Nephron progenitor cell (in vitro differentiated cells): ENCODE data around the gene KCNMB2.

Experiments used
- DNase-seq: peaks from one replicate; pipeline ENCODE4 v3.0.0; 2021
- H3K27ac Mint-ChIP-seq: 2 replicates; pipeline ENCODE4 v1.8.0; 2021; ENCODE audit warnings: mild to moderate bottlenecking, moderate library complexity, mixed read lengths
- H3K27me3 Mint-ChIP-seq: 2 replicates; pipeline ENCODE4 v1.8.0; 2021; ENCODE audit warnings: mild to moderate bottlenecking, low read depth, mixed read lengths; ENCODE audit not compliant: poor library complexity
- H3K36me3 Mint-ChIP-seq: 2 replicates; pipeline ENCODE4 v1.8.0; 2021; ENCODE audit warnings: low read depth, mixed read lengths
- H3K4me1 Mint-ChIP-seq: 2 replicates; pipeline ENCODE4 v1.8.0; 2021; ENCODE audit warnings: mixed read lengths
- H3K4me3 Mint-ChIP-seq: 2 replicates; pipeline ENCODE4 v1.8.0; 2021; ENCODE audit warnings: mild to moderate bottlenecking, moderate library complexity, mixed read lengths
- H3K9me3 Mint-ChIP-seq: 2 replicates; pipeline ENCODE4 v1.8.0; 2021; ENCODE audit warnings: mild to moderate bottlenecking, moderate library complexity, mixed read lengths
- TF ChIP-seq, protein P1 (sequence below): fragments of 200-600 bp; sonication (generic); IDR thresholded peaks from 2 replicates; pipeline ENCODE4 v1.5.0; 2021; ENCODE audit warnings: antibody characterized with exemption

Gene KCNMB2

DNA sequence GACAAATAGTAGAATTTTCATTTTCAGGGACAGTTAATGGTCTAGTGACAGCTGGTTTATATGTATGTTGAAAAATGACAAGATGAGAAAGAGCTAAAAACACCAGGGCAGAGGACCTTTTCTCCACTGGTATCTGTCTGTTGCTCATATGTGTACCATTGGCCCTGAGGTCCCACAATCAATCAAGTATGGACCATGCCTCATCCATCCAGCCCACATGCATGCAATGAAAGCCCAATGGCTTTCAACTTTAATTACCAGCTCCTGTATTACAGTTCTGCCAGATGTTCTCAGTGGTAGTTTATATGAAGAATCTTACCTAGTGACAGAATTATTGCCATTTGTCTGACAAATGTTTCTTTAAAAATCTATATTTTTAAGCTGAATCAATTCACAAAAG is 301.3 kb downstream of the KCNMB2 start:
- TF ChIP-seq, protein P1, sequence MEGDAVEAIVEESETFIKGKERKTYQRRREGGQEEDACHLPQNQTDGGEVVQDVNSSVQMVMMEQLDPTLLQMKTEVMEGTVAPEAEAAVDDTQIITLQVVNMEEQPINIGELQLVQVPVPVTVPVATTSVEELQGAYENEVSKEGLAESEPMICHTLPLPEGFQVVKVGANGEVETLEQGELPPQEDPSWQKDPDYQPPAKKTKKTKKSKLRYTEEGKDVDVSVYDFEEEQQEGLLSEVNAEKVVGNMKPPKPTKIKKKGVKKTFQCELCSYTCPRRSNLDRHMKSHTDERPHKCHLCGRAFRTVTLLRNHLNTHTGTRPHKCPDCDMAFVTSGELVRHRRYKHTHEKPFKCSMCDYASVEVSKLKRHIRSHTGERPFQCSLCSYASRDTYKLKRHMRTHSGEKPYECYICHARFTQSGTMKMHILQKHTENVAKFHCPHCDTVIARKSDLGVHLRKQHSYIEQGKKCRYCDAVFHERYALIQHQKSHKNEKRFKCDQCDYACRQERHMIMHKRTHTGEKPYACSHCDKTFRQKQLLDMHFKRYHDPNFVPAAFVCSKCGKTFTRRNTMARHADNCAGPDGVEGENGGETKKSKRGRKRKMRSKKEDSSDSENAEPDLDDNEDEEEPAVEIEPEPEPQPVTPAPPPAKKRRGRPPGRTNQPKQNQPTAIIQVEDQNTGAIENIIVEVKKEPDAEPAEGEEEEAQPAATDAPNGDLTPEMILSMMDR, result no peak
- peaks cover 23% of the 10 kb centered on the region for H3K9me3 Mint-ChIP-seq
- DNase-seq, result no peak
- H3K4me3 Mint-ChIP-seq, result no peak overlapping the region
- H3K27me3 Mint-ChIP-seq, result peaks cover 10% of the 10 kb centered on the region
- peaks cover 12% of the 10 kb centered on the region for H3K36me3 Mint-ChIP-seq
- no peak overlapping the region for H3K27ac Mint-ChIP-seq
- peaks cover 5% of the 10 kb centered on the region for H3K4me1 Mint-ChIP-seq

- Mint-ChIP-seq H3K27me3 (peaks cover 5% of the 10 kb centered on the region), H3K4me1 (no peaks in the 10 kb centered on the region), H3K9me3 (peaks cover 23% of the 10 kb centered on the region), H3K27ac (no peak overlapping the region), H3K4me3 (no peak overlapping the region), H3K36me3 (peaks cover 12% of the 10 kb centered on the region)
- TF ChIP-seq, protein P1, result no peak
- no peak for DNase-seq
Measured at GRCh38 chr3:178840586-178840985, 304.4 kb downstream of the KCNMB2 start.

DNA sequence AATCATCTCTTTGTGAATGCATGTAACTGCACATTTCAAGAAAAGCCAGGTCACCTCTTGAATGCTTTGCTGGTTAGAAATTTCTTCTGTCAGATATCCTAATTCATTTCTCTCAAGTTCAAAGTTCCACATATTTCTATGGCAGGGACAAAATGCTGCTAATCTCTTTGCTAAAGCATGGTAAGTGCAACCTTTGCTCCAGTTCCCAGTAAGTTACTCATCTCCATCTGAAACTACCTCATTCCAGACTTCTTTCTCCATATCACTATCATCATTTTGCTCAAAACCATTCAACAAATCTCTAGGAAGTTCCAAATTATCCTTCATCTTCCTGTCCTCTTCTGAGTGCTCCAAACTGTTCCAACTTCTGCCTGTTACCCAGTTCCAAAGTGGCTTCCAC is 304.8 kb downstream of the KCNMB2 start:
- H3K27ac Mint-ChIP-seq, result no peak overlapping the region
- H3K9me3 Mint-ChIP-seq, result peaks cover 23% of the 10 kb centered on the region
- no peaks in the 10 kb centered on the region for H3K4me1 Mint-ChIP-seq
- DNase-seq, result no peak
- peaks cover 5% of the 10 kb centered on the region for H3K27me3 Mint-ChIP-seq
- H3K4me3 Mint-ChIP-seq, result no peak overlapping the region
- H3K36me3 Mint-ChIP-seq, result peaks cover 12% of the 10 kb centered on the region
- TF ChIP-seq, protein P1, result no peak

DNA sequence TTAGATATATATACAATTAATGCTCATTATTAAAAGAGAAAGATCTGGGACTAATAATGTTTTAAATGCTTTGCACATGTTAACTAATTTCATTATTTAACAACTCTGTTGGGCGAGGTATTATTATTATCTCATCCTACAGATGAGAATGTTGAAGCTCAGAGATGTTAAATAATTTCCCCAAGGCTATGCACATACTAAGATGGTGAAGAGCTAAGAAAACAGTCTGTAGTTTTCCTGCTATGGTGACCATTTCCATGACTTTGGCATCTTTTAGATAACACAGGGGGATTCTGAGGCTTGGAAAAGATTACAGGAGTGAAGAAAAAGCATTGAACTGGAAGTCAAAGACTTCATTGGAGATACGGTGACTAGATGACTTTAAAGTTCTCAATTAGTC is 308.7 kb downstream of the KCNMB2 start:
- peaks cover 14% of the 10 kb centered on the region for H3K9me3 Mint-ChIP-seq
- H3K27me3 Mint-ChIP-seq, result no peaks in the 10 kb centered on the region
- H3K4me3 Mint-ChIP-seq, result no peak overlapping the region
- TF ChIP-seq, protein P1, result no peak
- no peak for DNase-seq
- peaks cover 7% of the 10 kb centered on the region for H3K36me3 Mint-ChIP-seq
- H3K27ac Mint-ChIP-seq, result no peak overlapping the region
- H3K4me1 Mint-ChIP-seq, result no peaks in the 10 kb centered on the region

DNA sequence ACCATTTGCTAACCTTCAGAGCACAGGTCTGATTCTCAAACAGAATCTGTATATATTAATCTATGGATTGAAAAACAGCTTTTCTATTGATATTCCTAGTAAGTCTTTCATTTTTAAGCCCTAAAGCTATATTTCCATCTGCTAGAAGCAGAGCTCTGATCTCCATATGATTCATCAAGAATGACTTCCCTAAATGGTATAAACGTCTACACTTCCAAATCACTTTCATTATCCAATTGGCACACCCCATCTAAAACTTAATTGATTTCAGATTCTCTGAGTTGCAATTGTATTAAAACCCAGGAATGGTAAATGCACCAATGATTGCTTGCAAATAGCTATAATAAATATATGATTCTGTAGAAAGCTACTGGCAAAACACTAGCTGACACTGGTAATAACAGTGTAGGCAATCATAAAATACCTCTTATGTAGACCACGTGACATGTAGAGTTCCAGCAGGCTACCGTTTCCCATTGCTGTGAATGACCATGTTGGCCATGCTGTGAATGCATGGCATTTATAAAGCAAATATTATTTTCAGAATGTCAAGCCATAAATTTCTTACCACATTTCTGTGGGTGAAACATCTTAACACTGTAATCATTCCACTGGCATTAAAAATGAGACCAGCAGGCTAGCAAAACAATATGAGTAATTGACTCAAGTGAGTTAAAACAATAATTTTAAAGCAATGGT is 309.3 kb downstream of the KCNMB2 start:
- H3K27ac Mint-ChIP-seq, result no peak overlapping the region
- H3K4me1 Mint-ChIP-seq, result no peaks in the 10 kb centered on the region
- no peaks in the 10 kb centered on the region for H3K27me3 Mint-ChIP-seq
- TF ChIP-seq, protein P1, result no peak
- H3K9me3 Mint-ChIP-seq, result peaks cover 8% of the 10 kb centered on the region
- H3K36me3 Mint-ChIP-seq, result peaks cover 7% of the 10 kb centered on the region
- DNase-seq, result no peak
- no peak overlapping the region for H3K4me3 Mint-ChIP-seq

GRCh38 chr3:178847190-178847589 is 311.0 kb downstream of the KCNMB2 start:
- Mint-ChIP-seq H3K4me3 (no peak overlapping the region), H3K4me1 (no peaks in the 10 kb centered on the region), H3K9me3 (no peaks in the 10 kb centered on the region), H3K36me3 (no peaks in the 10 kb centered on the region), H3K27me3 (no peaks in the 10 kb centered on the region), H3K27ac (no peak overlapping the region)
- TF ChIP-seq, protein P1, result no peak
- DNase-seq, result no peak
